Activated CD4-positive, CD25-positive, alpha-beta regulatory T cell (primary cell): ENCODE measurements around the gene PRDM16.
A peak's percentile ranks its signal among the peaks of the same experiment; 100 is the strongest.

Experiments
- DNase-seq, 4 experiments: peaks; one replicate each; lab custom pipeline; 2025; lab: John Stamatoyannopoulos, UW

The PRDM16 gene

GRCh38 chr1:3032371-3033039 is 36.5 kb upstream of the PRDM16 start:
- no peak for DNase-seq

GRCh38 chr1:3033040-3033789 is 35.8 kb upstream of the PRDM16 start:
- peak in 1 of 4 experiments; percentile 15 for DNase-seq

- no peak for DNase-seq
Observed at GRCh38 chr1:3033790-3034090, 35.3 kb upstream of the PRDM16 start.

- DNase-seq = no peak
Observed at GRCh38 chr1:3034162-3034561, 34.8 kb upstream of the PRDM16 start.

GRCh38 chr1:3034728-3035562 is 34.1 kb upstream of the PRDM16 start:
- DNase-seq = no peak

- no peak for DNase-seq
Observed at GRCh38 chr1:3035563-3036446, 33.2 kb upstream of the PRDM16 start.

- DNase-seq = no peak
Observed at GRCh38 chr1:3036447-3037280, 32.3 kb upstream of the PRDM16 start.

- no peak for DNase-seq
Observed at GRCh38 chr1:3037281-3038040, 31.5 kb upstream of the PRDM16 start.

- DNase-seq = no peak
Observed at GRCh38 chr1:3038113-3038551, 30.9 kb upstream of the PRDM16 start.

GRCh38 chr1:3038571-3039181 is 30.3 kb upstream of the PRDM16 start:
- DNase-seq = no peak

- no peak for DNase-seq
Observed at GRCh38 chr1:3040004-3040403, 29.0 kb upstream of the PRDM16 start.

GRCh38 chr1:3042481-3042880 is 26.5 kb upstream of the PRDM16 start:
- no peak for DNase-seq

- no peak for DNase-seq
Observed at GRCh38 chr1:3049164-3049563, 19.8 kb upstream of the PRDM16 start.

GRCh38 chr1:3049905-3050304 is 19.1 kb upstream of the PRDM16 start:
- DNase-seq = no peak

GRCh38 chr1:3050603-3051002 is 18.4 kb upstream of the PRDM16 start:
- DNase-seq = no peak

GRCh38 chr1:3051270-3052268 is 17.4 kb upstream of the PRDM16 start:
- no peak for DNase-seq

GRCh38 chr1:3052501-3052900 is 16.5 kb upstream of the PRDM16 start:
- DNase-seq = no peak

GRCh38 chr1:3053366-3053980 is 15.5 kb upstream of the PRDM16 start:
- DNase-seq = no peak
